KBM-7 (cell line): ENCODE data around the gene CCDC159.
A peak's percentile ranks its signal among the peaks of the same experiment; 100 is the strongest.

Experiments
- DNase-seq: peaks from one replicate; pipeline ENCODE4 v3.0.0-alpha.2; 2015
- in situ Hi-C: fragments of 300-500 bp; cut with MboI; formaldehyde crosslinking; loops from 2 replicates; pipeline ENCODE4 v1.14.3; 2020; ENCODE audit warnings: low sequenced_read_pairs, low pct_unique_long_range_greater_than_20kb, mixed read lengths

Gene CCDC159

DNA sequence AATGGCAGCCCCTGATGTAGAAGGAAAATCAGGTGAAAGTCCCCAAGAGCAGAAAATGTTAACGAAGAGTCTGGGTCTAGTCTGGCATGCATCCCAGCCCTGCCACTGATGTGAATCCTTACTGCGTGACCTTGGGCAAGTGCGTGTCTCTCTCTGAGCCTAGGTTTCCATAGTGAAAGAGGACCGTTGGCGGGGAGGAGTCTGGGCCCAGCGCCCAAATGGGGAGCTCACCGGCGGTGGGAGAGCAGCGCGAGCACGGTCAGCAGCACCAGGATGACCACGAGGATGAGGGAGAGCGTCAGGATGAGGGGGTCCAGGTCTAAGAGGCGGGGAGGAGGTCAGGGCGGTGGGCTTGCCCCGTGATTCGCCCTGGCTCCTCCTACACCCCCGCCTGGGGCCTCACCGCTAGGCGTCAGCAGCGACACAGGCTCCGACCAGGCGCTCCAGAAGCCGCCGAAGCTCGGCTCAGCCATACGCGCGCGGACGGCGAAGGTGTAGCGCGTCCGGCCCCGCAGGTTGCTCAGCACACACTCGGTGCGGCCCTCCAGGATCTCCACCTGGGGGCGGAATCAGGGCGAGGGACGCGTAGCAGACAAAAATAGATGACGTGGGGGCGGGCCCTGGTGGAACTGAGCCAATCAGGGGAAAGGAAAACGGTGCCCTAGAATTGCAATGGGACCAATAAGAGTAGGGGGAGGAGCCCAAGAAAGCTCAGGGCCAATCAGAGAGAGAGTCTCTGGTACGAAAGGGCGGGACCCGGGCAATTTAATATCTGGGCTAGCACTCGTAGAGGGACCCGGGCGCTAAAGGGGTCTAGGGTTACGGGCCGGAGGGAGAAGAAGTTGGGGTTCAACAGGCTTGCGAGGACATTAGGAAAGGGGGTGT, 34.6 kb downstream of the CCDC159 start:
- in situ Hi-C loops, result no loop called here
- peak; percentile 99 for DNase-seq

DNA sequence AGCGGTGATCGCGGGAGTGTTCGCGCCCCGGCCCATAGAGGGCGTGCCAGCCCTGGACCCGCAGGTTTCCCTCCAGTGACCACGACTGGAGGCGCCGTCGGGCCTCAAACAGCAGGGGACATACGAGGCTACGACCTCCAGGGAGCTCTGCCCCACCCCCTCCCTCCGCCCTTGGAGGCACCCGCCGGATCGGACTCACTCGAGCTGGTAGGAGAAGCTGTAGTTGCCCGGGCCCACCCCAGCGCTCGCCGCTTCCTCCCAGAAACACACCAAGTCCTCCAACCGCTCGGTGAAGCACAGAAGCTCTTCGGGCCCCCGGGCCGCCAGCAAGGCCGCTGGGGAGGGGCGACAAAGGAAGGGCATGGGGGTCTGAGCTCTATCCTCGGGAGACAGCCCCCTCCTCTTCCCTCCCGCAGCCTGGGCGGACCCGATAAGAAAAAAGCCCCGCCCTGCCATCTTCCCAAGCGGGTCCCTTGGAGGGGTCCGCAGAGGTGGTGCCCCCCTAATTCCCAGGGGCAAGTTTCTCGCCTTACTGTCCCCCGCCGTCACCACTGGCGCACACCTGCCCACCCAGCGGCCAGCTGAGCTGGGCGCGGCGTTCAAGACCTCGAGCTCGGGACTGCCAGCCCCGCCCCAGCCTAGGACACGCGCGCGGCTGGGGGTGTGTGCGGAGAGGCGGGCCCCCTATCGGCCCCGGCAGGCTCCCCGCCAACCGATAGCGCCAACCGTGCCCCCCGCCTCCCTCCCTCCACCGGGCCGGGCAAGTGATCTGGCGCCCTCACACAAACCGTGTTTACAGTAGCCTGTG, 36.8 kb downstream of the CCDC159 start:
- DNase-seq, result peak; percentile 78
- in situ Hi-C loops, result no loop called here

DNA sequence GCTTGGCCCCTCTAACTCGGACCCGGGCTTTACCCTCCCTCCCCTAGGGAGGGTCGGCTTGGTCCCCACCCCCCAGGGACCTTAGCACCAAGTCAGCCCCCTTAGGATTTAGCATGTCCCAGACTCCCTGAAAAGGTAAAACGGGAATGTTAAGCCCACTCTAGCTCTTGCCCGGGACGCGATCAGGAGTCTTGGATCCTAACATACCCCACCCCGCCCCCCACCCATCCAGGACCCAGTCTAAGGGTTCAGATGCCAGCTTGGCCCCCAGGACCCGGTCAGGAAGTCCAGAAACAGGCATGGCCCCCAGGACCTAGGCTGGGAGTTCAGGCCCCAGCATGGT, 37.4 kb downstream of the CCDC159 start:
- DNase-seq, result no peak
- in situ Hi-C loops, result no loop called here

DNA sequence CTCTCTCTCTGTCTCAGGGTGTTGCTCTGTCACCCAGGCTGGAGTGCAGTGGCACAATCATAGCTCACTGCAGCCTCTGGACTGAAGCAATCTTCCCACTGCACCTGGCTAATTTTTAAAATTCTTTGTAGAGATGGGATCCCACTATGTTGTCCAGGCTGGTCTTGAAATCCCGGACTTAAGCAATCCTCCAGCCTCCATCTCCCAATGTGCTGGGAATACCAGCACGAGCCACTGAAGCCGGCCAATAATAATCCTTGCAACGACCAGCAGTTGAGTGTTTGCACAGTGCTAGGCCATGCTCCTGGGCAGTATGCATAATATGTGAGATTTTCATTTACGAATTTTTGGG, 38.4 kb downstream of the CCDC159 start:
- DNase-seq, result no peak
- in situ Hi-C loops, result no loop called here

DNA sequence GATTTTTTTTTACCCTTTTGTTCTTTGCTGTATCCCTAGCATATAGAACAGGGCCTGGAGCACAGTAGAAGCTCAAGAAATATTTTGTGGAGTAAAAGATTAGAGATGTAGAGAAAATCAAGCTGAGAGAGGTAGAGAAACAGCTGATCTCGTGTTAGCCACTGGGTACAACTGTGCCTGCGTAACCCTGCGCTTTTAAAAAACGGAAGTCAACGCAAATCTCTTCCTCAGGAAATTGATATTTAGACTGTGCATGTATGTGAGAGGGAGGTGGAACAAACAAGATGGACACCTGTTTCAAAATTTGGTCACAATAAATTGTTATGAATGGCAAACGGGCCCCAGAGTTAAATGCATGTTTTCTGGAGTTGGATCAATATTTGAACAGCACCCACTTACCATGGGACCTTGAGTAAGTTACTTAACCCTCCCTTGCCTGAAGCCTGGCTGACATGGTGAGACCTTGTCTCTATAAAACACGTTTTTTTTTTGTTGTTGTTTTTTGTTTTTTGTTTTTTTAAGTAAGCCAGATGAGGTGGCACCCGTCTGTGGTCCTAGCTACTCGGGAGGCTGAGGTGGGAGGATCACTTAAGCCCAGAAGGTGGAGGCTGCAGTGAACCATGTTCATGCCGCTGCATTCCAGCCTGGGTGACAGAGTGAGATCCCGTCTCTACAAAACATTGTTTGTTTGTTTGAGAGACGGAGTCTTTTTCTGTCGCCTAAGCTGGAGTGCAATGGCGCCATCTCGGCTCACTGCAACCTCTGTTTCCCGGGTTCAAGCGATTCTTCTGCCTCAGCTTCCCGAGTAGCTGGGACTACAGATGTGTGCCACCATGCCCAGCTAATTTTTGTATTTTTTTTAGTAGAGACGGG, 41.1 kb downstream of the CCDC159 start:
- peak; percentile 75 for DNase-seq
- in situ Hi-C loops, result no loop called here

DNA sequence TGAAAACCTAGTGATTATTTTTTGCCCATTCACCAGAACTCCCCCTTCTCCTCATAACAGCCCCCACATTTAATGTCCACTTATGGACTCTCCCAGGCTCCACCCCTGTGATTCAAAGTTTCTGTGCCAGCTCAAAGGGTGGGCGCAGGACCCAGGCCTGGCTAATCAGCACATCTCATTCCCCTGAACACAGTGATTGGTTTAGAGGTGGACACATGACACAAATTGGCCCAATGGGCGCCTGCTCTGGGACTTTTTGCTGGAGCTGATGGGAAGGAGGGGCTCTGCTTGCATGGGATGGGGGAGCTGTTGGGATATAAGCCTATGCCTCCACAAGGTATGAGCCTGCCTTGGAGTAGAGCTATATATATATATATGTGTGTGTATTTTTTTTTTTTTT, 44.0 kb downstream of the CCDC159 start:
- no peak for DNase-seq
- in situ Hi-C loops, result no loop called here

DNA sequence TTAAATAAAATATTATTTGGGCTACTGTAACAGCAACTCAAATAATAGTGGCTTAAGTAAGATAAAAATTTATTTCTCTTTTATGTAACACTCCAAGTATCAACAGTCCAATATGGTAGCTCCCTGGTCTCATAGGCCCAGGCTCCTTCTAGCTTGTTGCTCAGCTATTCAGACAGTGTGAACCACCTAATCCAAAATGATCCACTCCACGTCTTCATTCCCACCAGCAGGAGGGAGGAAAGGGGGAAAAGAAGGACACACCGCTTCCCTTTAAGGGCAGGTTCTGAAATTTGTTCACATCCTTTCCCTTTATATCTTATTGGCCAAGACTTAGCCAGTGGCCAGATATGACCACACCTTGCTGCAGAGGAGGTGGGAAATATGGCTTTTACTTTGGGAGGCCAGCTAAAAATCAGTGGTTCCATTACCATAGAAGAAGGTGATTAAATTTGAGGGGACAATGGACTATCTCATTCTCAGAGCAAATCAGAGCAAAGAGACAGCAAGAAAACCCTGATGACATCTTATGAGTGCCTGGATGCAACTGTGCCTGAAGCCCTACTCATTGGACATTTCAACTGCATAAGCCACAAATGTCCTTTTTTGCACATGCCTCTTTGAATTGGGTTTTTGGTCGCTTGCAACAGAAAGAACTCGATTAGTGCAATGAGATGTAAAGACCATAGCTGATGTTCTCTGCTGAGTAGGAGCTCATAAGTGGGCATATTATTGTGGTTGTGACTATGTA, 44.8 kb downstream of the CCDC159 start:
- no peak for DNase-seq
- in situ Hi-C loops, result no loop called here

DNA sequence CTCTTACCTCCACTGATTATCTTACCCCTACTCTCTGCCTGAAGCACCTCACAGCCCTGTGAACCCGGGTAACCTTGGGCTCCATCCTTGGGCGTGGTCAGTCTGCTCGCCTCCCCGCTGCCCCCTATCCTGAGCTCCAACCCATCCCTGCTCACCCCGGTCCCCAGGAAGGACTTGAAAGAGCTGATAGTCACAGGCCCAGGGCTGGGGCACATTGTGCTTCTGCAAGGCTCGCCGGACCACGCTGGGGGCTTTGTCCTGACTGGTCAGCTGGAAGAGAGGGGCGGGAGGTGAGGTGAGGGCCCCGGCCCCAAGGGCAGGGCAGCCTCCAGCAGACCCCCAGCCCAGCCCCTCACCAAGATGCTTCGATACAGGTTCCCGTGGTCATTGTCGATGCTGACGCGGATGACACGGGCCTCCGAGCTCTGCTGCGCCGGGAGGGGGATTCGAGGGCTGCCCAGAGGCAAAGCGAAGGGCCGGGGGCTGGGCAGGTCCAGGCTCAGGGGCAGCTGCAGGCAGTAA, 50.8 kb downstream of the CCDC159 start:
- in situ Hi-C loops, result no loop called here
- no peak for DNase-seq

DNA sequence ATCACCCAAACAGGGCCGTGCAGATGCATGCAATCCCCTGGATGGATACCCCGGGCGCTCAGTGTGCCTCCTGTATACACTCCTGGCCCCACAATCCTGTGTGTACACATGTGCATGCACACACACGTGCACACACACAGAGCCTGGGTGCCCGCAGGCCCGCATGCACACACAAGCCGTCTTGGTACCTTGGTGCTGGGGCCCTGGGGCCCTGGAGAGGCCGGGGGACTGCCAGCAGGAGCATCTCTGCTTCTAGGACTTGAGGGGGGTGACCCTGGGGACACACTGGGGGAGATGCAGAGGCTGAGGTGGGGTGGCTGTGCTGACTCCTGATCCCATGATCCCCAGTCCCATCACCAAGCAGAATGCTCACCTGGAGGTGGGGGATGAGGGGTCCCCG, 53.3 kb downstream of the CCDC159 start:
- no peak for DNase-seq
- in situ Hi-C loops, result no loop called here

DNA sequence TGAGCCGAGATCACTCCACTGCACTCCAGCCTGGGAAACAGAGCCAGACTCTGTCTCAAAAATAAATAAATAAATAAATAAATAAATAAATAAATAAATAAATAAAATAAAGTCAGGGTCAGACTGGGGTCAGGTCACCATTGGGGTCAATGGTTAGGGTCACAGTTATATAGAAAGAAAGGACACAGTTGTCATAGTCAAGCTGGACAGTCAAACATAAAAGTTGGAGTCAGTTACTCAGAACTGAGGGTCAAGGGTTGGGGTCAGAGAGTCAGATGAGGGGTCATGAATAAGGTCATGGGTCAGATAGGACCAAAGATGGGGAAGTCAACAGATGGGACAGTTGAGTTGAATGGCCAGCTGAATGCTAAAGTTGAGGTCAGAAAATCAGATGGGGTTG, 54.5 kb downstream of the CCDC159 start:
- no peak for DNase-seq
- in situ Hi-C loops, result no loop called here

DNA sequence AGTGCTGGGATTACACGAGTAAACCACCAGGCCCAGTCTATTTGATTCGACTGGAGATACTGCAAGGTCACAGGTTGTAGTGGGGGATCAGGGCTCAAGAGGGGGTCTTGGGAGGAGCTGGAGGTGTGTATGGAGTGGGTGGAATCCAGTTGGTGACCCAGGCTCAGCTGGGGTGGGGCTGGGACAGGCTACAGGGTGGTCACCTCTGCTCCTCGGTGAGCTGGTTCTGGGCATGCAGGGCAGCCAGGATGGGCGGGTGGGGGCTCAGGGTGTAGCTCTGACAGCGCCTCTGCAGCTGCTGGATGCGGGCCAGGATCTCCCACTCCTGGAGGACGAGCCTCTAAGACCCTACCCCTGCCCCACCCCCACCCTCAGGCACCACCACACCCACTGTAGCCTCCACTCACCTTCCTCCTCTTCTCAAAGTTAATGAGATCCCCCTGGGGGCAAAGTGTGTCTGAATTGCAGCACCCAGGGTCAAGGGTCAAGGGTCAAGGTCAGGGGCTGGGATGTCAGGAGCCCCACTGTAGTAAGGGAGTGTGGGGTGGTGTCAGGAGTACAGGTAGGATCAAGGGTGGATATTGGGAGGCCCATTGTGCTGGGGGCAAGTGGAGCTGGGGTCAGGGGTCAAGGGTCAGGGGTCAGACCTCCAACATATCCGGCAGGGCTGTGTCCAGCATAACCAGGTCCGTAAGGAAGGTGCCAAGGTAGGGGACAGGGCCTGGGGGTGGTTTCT, 55.7 kb downstream of the CCDC159 start:
- no peak for DNase-seq
- in situ Hi-C loops, result no loop called here
